GM18870 (cell line): ENCODE results near the gene AQP7.
"Not testable (repeated sequence)": the region's sequence is repeated elsewhere in the genome, so short reads cannot be mapped to it uniquely, and the experiment has no call there.

ENCODE experiments used
- ATAC-seq: cut with Tn5 transposase; IDR thresholded peaks from one replicate; pipeline ENCODE4 v1.9.1; 2021; ENCODE audit warnings: moderate library complexity; ENCODE audit not compliant: unreplicated experiment

AQP7 gene

DNA sequence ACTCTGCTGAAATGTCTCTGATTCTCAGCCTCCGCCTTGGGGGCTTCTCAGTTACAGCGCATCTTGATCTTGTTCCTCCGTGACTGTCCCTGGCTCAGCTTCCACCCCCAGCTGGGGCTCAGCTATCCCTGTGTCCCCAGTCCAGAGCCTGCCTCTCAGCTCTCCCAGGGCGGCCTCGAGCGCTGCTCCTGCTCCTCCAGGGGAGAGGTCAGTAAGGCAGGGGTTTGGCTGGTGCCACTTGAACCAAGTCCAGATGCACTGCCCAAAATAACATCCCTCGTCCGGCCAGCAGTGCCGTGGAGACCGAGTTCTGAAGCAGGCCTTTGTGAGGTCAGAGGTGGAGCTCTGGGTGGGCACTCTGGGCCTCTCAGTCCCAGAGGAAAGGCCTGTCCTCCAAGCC is at the start of gene AQP7:
TSS of gene AQP7 (minus strand) at position 198 of the 400 bp plus-strand sequence. CDS start 1,306 bp downstream, outside the sequence.
- not testable (repeated sequence) for ATAC-seq

DNA sequence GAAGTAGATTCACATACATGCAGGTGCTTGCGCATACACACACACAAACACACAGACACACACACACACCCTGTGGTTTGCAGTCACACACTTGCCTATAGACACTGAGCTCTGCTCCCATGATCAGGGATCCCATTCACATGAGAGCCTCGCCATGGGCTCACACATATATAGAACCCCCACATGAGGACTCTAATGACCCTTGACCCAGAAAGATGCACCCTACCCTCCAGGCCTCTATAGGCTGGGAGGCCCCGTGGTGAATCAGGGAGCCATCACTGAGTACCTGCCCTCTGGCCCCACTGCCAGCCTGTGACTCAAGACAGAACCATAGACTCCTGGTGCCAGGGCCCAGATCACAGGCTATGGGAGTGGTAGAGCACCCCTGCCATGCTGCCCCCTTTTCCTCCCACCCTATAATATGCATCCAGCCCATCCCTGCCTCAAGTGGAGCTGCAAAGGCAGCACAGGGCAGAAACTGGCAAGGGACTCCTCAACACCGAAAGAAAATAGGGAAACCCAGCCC is 48.3 kb upstream of the AQP7 start:
- ATAC-seq: no peak

DNA sequence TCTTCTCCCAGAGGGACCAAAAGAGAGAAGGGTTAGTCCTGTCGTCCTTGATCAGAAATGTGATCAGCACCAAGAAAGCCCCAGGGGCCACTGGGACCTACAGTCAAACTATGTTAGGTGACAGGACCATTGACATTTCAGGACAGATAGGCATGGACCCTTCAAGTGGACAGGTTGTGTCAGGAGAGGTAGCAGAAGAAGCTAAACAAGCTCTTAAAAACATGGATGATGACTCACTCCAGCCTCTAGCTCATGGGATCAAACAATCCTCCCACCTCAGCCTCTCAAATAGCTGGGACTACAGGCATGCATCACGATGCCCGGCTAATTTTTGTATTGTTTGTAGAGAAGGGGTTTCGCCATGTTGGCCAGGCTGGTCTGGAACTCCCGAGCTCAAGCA is 47.3 kb upstream of the AQP7 start:
- no peak for ATAC-seq

DNA sequence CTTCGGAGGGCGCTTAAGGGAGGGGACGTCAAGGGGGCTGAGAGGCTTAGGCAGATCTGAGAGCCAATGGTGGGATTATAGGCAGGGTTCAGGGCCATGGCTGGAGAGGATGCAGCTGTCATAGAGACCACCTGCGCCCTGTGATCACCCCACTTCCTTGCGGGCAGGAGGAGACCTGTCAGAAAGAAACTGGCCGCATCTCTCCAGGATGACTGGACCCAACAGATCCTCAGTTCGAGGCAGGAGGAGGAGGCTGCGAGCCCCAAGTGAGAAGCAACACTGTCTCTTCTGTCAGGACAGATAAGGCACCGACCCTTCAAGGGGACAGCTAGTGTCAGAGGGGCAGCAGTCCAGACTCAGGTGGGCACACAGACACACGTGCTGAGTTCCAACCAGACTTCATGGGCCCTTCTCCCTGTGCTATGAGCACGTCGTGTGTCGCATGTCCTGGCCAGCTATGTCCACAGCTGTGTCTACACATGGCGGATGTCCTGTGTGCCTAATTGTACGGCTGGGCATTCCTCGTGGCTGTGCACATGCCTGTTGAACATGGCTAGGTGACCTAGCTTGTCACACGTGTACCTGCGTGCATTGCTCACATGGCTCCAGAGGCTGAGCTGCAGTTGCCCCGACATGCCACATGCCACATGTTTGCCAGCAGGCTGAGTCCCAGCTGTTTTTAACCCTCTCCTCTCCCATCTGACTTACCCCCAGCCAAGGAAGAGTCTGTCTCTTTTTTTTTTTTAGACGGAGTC is 45.6 kb upstream of the AQP7 start:
- ATAC-seq: no peak

DNA sequence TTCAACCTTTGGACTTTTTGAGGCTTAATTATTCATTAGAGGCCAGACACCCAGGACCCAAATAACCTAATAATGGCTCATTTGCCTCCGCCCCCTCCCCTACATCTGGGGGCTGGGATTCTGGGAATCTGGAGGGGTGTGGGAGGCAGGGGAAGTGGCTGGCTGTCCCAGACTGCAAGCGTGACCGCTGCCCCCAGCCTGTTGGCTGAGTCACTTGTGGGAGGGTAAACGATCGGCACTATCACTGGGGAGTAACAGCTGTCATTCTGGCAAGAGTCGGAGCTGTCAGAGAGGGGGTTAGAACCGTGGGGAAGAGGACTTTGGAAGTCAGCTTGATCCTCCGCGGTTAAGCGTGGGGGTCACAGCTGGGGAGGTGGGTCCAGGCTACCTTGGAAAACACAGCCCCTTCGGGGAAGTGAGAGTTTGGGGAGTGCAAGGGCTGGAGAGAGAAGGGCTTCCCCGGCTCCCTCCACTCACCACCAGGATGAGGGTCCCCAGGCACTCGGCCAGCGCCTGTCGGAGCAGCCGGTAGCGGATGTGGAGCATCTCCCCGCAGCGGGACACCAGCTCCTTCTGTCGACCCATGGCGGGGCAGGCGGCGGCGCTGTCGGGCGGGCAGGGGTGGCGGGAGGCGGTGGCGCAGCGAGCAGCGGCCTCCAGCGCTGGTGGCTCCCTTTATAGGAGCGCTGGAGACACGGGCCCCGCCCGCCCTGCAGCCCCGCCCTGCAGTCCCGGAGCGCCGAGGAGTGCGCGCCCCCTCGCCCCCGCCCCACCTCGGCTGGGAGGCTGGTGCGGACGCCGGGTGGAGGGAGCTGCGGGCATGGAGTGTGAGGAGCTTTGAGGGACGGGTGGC is 44.8 kb upstream of the AQP7 start, which contains the start of gene AQP3:
TSS of gene AQP3 (minus strand) at position 648 of the 853 bp plus-strand sequence. CDS start at position 585, 63 bp downstream.
- peak; percentile 30 for ATAC-seq

DNA sequence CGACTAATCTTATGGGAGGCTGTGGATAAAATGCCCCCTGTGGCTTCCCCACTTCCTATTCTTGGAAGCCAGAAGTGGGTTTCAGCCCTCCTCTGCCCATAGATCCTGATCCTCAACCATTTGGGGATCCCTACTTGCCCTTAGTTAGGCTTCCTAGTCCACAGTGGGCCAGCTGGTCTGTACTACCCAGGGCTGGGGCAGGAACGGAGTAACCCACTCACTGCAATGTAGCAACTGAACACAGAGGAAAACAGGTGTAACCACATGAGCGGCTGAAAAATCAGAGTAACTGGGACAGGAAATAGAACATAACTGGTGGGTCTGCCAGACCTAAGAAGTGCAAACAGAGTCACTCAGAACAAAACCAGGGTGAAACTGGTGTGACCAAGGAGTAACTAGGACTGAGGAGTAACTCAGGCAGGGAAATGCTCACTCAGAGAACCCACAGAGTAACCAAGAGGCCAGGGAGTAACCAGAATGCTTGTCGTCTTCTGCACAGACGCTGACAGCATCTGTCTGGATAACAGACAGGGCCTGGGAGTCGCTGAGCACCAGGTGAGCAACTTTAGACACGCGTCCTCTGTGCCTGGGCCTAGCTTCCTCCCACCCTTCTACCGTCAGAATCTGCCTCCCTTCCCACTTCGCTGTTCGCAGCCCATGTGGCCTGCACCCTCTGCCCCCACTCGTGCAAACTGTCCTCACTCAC is 44.0 kb upstream of the AQP7 start:
- peak; percentile 95 for ATAC-seq

DNA sequence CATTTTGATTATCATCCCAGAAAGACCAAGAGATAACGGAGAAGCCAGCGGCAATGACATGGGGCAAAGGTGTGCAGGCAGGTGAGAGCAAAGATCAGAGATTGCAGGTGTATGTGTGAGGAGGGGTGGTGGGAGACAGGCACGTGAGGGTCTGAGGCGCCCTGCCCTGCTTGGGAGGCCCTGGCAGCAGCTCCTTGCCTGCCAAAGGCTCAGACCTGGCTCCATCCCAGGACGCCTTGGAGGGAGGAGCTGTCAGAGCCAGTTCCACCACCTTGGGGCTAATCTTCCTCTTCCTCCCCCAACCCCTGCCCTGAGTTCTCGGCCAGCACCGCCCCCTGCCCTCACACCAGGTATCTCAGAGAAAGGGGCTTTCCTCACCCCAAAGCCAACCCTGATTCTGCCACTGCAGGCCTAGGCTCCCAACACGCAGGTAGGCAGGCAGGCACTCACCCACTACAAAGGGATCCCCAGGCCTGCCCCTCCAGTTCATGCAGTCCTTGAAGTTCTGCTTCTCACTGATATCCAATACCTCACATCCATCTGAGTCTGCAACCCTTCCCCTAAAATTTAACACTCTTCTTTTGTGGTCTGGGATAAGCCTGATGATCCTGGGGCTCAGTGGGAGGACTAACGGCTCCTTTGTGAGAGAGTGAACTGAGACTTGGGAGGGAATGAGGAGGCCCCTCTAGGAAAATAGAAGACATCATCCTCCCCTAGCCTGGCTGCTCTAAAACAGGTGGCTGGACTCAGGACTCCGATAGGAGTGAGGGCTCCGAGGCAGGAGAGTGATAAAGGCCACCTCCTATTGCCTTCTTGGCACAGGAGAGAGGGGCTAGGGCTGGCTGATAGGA is 43.2 kb upstream of the AQP7 start:
- no peak for ATAC-seq

DNA sequence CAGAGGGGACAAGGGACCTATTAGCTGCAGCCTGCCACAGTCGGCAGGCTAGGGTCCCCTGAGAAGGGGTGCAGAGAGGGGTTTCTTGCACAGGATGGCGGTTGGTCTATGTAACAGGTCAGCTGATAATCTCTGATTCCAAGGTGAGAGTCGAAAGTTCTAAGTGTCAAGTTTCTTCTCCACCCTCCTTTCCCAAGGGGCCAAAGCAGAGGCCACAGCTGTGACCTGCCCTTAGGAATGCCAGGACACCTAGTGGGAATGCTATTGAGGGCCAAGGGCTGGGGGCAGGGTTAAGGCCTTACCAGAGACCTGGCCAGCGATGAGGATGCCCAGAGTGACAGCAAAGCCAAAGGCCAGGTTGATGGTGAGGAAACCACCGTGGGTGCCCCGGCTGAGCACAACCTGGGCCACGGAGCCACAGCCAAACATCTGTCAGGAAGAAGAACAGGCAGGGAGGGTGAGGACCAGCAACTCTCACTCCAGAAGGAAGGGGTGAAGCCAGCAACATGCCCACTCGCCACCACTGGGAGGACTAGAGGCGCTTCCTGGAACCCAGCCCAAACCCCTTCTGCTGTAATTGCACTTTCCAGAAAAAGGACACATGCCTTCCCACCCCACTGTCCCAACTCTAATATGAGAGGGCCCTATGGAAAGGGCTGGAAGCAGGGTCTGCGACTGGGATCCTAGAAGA is 41.2 kb upstream of the AQP7 start:
- no peak for ATAC-seq

DNA sequence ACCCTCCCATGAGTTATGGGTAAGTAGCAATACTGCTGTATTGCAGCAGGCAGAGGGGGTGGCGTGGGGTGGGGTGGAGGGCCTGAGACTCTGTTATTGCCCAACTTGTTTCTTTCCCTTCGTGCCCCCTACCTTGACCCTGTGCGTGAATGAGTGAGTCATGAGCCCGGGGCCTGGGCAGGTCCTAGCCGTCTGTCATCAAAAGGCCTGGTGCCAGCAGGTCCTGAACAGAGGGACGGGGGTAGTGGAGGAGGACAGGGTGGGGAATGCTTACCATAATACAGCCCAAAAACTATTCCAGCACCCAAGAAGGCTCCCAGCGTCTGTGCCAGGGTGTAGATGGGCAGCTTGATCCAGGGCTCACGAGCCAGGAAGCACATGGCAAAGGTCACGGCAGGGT is 40.7 kb upstream of the AQP7 start:
- no peak for ATAC-seq

DNA sequence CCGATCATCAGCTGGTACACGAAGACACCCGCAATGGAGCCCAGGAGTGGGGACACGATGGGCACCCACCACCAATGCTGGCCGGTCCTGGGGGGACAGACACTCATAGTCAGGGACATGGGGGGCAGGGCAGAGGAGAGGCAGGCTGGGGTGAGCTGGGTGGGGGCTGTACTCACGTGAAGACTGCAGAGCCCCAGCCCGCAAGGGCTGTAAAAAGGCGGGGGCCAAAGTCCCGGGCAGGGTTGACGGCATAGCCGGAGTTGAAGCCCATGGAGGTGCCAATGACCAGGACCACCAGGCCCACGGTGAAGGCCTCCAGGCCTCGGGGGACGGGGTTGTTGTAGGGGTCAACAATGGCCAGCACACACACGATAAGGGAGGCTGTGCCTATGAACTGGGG is 39.8 kb upstream of the AQP7 start:
- ATAC-seq: no peak

DNA sequence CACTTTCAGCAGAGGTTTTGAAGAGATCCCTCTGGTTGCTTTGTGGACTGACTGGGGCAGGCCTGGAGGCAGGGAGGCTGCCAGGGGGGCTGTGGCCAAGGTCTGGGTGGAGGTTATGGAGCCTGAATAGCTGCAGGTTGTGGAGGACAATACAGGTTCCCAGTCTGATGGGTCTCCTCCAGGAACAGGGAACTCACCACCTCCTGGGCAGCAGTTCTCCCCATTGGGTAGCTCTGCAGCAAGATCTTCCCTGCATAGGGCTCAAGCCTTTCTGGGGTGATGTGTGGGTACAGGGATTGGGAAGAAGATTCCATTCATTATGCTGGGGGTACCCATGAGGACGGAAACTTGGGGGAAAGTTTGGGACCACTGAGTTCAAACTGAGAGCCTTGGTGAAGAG is 38.2 kb upstream of the AQP7 start:
- no peak for ATAC-seq

DNA sequence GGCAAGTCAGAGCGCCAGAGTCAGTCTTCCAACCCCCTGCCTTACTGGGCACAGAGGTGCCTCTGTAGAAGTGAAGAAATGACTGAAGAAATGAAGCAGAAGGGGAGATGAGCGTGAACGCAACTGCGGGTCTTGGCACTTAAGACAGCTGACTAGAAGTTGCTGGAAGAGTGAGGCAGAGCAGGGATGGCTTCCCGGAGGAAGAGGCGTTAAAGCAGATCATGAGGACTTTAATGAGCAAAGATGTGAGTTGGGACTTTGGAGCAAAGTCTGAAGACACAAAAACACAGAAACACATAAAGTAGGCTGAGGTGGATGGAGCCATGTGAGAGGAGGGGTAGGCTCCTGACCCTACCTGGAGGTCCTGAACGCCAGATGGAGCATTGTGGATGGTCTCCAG is 37.8 kb upstream of the AQP7 start:
- ATAC-seq: no peak

DNA sequence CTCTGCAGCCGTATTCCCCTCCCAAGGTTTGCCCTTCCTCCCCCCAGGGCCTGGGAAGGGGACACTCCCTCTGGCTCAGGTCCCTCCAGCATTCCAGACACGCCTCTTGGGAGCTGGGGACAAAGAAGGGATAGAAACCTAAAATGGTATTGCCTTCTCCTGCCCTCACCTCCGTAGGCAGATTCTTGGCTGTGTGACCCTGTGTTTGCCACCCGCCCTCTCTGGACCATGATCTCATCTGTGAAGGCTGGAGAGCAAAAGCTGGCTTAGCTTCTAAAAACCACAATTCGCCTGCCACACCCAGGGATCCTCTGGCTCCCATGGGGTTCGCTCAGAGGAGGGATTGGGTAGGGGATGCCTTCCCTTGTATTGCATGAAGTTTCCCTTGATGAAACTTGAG is 37.4 kb upstream of the AQP7 start:
- ATAC-seq: no peak

DNA sequence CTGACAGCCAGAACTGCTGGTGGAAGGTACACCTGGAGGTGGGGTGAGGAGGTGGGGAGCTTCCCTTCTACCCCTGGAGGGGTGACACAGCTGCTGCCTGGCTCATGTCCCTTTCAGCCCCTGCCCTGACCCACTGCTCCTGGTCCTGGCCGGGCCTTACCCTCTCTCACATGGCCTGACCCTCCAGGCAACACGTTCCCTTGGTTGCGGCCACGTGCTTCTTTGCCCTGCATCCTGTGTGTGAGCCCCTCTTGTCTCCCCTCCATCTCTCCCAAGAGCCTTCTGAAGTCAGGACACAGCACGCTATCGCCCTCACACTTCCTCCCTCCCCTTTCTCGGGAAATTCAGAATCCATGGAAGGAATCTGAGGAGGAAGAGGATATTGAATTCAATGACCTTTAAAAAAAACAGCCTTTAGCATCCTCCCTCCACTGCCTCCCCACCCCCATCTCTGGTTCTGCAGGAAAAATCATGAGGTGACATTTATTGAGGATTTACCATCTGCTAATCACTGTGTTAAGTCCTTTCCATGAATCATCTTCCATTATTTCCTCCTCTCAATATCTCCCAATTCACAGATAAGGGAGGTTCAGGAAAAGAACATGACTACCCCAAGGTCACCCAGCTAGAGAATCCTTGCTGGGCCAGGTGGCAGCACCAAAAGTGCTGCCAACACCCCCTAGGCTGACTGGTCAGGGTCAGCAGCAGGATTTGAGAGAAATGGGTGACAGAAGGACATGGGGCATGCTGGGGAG is 36.7 kb upstream of the AQP7 start:
- ATAC-seq: no peak

DNA sequence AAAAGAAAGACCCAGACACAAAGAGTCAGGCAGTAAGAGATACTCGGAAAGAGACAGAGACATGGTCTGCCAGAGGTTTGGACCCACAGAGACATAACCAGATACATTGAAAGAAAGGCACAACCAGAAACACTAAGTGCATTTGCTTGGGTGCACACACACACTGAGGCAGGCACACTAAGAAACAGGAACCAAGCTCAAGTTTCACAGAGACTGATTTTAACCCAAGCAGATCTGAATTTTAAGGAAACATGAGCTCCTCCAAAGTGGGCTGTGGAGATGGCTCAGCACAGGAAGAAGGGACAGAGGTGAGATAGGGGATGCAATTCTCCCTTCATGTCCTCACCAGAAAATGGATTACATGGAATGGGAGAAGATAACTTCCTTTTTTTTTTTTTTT is 35.5 kb upstream of the AQP7 start:
- ATAC-seq: no peak

DNA sequence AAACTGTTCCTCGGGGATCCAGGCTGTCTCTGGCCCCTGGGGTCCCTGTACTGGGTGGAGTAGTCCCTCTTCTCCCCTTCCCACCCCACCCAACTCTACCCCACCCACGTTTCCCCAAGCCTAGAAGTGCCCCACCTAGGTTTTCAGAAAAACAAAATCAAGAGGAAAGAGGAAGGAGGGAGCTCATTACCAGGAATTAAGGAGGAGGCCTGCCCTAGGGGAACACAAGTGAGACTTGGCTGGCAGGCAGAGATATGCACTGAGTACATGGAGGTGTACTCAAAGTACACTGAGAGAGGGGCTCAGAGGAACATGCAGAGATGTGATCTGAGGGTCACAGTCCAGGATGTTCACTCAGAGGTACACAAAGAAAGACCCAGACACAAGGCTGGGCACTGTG is 34.8 kb upstream of the AQP7 start:
- no peak for ATAC-seq

DNA sequence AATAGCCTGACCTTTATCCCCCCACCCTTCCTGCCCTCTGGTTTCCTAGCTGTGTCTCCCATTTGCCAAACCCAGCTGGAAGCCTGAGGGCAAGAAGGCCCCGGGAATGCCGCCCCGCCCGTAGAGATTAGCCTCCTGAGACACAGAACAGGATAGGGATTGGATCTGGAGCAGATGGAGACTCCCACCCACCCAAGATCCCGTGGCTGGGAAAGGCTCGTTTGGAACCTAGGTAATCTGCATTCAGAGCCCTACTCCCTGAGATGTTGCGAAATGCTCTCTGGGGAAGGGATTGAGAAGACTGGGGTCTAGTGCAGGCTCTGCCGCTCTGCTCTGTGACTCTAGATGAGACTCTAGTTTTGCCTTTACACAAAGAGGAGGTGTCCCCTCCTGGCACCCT is 34.1 kb upstream of the AQP7 start:
- no peak for ATAC-seq

DNA sequence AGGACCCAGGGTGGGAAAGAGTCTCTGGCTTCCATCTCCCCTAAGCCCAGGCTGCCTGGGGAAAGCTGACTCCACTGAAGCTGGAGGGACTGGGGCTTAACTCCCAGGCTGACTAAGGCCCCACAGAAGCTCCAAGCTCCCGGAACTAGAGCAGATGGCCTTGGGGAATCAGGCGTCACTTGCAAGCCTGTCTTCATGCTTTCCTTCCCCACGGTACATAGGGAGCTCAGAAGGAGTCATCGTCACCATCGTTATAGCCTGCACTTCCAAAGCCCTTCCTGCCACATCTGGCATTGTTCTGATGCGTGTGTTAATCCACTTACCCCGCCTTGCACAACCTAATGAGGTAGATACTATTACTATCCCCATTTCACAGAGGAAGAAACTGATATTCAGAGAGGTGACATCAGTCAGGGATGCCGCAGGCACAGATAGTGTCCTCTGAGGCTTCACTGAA is 33.5 kb upstream of the AQP7 start:
- no peak for ATAC-seq
